Gastroesophageal sphincter (tissue), 3 donors: ENCODE measurements around the gene PGAP3.

Source experiments
- POLR2A ChIP-seq, 2 donors: fragments of 450-650 bp; IDR thresholded peaks; one replicate each; pipeline ENCODE4 v1.6.1; 2017; ENCODE audit warnings: antibody characterized with exemption in 2 of 2, mild to moderate bottlenecking in 2 of 2, moderate library complexity in 1 of 2
- POLR2AphosphoS5 ChIP-seq: sonication (generic); formaldehyde crosslinking; IDR thresholded peaks from one replicate; pipeline ENCODE4 v1.6.1; 2017; ENCODE audit warnings: antibody characterized with exemption
- TF ChIP-seq, protein P1 (sequence below), 4 experiments: fragments of 200-600 bp in 2 of 4; fragments of 450-650 bp in 2 of 4; sonication (generic) in 1 of 4; IDR thresholded peaks; one replicate each; pipeline ENCODE4 v1.5.1; 2017 to 2019; ENCODE audit warnings: antibody characterized with exemption in 4 of 4, mild to moderate bottlenecking in 2 of 4, moderate library complexity in 2 of 4

DNA sequence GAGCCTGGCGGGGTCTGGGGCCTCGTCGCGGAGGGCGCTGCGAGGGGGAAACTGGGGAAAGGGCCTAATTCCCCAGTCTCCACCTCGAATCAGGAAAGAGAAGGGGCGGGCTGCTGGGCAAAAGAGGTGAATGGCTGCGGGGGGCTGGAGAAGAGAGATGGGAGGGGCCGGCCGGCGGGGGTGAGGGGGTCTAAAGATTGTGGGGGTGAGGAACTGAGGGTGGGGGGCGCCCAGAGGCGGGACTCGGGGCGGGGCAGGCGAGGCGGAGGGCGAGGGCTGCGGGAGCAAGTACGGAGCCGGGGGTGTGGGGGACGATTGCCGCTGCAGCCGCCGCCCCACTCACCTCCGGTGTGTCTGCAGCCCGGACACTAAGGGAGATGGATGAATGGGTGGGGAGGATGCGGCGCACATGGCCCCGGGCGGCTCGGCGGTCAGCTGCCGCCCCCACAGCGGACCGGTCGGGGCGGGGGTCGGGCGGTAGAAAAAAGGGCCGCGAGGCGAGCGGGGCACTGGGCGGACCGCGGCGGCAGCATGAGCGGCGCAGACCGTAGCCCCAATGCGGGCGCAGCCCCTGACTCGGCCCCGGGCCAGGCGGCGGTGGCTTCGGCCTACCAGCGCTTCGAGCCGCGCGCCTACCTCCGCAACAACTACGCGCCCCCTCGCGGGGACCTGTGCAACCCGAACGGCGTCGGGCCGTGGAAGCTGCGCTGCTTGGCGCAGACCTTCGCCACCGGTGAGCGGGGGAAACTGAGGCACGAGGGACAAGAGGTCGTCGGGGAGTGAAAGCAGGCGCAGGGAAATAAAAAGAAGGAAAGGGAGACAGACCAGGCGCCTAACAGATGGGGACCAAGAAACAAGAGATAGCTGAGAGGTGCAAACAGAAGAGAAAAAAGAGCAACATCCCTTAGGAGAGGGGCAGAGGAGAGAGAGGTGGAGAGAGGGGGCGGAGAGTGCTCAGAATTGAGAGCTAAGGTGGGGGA lies 19.6 kb downstream of the PGAP3 start, which contains the start of gene PNMT:
- TF ChIP-seq POLR2AphosphoS5 (no peak), POLR2A (IDR thresholded peaks at IDR 0.05) (no peak)
- TF ChIP-seq, protein P1, sequence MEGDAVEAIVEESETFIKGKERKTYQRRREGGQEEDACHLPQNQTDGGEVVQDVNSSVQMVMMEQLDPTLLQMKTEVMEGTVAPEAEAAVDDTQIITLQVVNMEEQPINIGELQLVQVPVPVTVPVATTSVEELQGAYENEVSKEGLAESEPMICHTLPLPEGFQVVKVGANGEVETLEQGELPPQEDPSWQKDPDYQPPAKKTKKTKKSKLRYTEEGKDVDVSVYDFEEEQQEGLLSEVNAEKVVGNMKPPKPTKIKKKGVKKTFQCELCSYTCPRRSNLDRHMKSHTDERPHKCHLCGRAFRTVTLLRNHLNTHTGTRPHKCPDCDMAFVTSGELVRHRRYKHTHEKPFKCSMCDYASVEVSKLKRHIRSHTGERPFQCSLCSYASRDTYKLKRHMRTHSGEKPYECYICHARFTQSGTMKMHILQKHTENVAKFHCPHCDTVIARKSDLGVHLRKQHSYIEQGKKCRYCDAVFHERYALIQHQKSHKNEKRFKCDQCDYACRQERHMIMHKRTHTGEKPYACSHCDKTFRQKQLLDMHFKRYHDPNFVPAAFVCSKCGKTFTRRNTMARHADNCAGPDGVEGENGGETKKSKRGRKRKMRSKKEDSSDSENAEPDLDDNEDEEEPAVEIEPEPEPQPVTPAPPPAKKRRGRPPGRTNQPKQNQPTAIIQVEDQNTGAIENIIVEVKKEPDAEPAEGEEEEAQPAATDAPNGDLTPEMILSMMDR (IDR thresholded peaks at IDR 0.05), result peak in 3 of 4 experiments; percentile 54 to 74 (median 70)
